ENCODE data around the gene TREML2. TPM values are rescaled to one million over a fixed set of nuclear protein-coding genes. Genes with fewer than 3 reads are reported as not detected.

The TREML2 gene
- total and polyA plus RNA-seq, 8 donors = 0.16 to 3.2 (median 0.27) TPM

- TF ChIP-seq CTCF (IDR thresholded peaks at IDR 0.05) = no peak
- Histone ChIP-seq H3K36me3 (no peaks in the 10 kb centered on the region), H3K4me1 (peaks cover 0 to 8% of the 10 kb centered on the region in 2 donors), H3K9me3 (no peaks in the 10 kb centered on the region), H3K27me3 (peaks cover 0 to 9% of the 10 kb centered on the region in 2 donors), H3K4me3 (peak within 1 kb of the TSS in 1 of 2 donors; percentile 9), H3K27ac (no peak within 1 kb of the TSS)
- ATAC-seq = peak; percentile 46
- intact Hi-C loops (cut with DNase I) = no loop called here
- DNase-seq = no peak
Observed at GRCh38 chr6:41162687-41163418, 38.1 kb downstream of the TREML2 start, which contains the start of gene TREM2. TSS of gene TREM2 (minus strand) at chr6:41163116. CDS start at chr6:41163082, 34 bp downstream.

- H3K4me3 ChIP-seq = peak overlapping the region in 1 of 2 donors; percentile 9
- peak; percentile 25 for ATAC-seq
Observed at GRCh38 chr6:41161851-41162552, 38.9 kb downstream of the TREML2 start.

GRCh38 chr6:41161380-41161779 lies 39.6 kb downstream of the TREML2 start:
- H3K9me3 ChIP-seq = no peaks in the 10 kb centered on the region
- H3K4me1 ChIP-seq = peaks cover 0 to 11% of the 10 kb centered on the region in 2 donors
- no peak overlapping the region for H3K27ac ChIP-seq
- no peak for TF ChIP-seq CTCF (IDR thresholded peaks at IDR 0.05)
- ATAC-seq (no peak), DNase-seq (no peak)
- no peaks in the 10 kb centered on the region for H3K36me3 ChIP-seq
- H3K27me3 ChIP-seq = peaks cover 0 to 9% of the 10 kb centered on the region in 2 donors
- intact Hi-C loops (cut with DNase I) = no loop called here
- H3K4me3 ChIP-seq = no peak overlapping the region

More at GRCh38 chr6:41161851-41162552, 38.9 kb downstream of the TREML2 start:
- intact Hi-C loops (cut with DNase I) = no loop called here
- no peaks in the 10 kb centered on the region for H3K36me3 ChIP-seq
- H3K27me3 ChIP-seq = peaks cover 0 to 9% of the 10 kb centered on the region in 2 donors
- peaks cover 0 to 8% of the 10 kb centered on the region in 2 donors for H3K4me1 ChIP-seq
- TF ChIP-seq CTCF (IDR thresholded peaks at IDR 0.05) = no peak
- H3K9me3 ChIP-seq = no peaks in the 10 kb centered on the region
- no peak for DNase-seq
- H3K27ac ChIP-seq = no peak overlapping the region

GRCh38 chr6:41160933-41161332 lies 40.0 kb downstream of the TREML2 start:
- Histone ChIP-seq H3K27ac (no peak overlapping the region), H3K36me3 (no peaks in the 10 kb centered on the region), H3K9me3 (no peaks in the 10 kb centered on the region), H3K4me1 (peaks cover 0 to 11% of the 10 kb centered on the region in 2 donors), H3K27me3 (peaks cover 0 to 9% of the 10 kb centered on the region in 2 donors), H3K4me3 (no peak overlapping the region)
- ATAC-seq (no peak), DNase-seq (no peak)
- TF ChIP-seq CTCF (IDR thresholded peaks at IDR 0.05) = no peak
- intact Hi-C loops (cut with DNase I) = no loop called here
